Urinary bladder (tissue), 4 donors: Measurements from ENCODE around the gene NEURL2. TPM values are rescaled to one million over a fixed set of nuclear protein-coding genes. Genes with fewer than 3 reads are reported as not detected.

ENCODE experiments used
- DNase-seq: peaks from one replicate; pipeline ENCODE4 v3.0.0-alpha.2; 2015; ENCODE audit errors: extremely low spot score
- H3K27ac ChIP-seq: one replicate; pipeline ENCODE4 v1.5.1; 2013; ENCODE audit warnings: low read depth, mild to moderate bottlenecking, moderate library complexity
- H3K36me3 ChIP-seq: one replicate; pipeline ENCODE4 v1.6.1; 2013; ENCODE audit warnings: mild to moderate bottlenecking, moderate library complexity; ENCODE audit not compliant: insufficient read depth
- H3K4me1 ChIP-seq: one replicate; pipeline ENCODE4 v1.6.1; 2013; ENCODE audit warnings: mild to moderate bottlenecking, moderate library complexity; ENCODE audit not compliant: insufficient read depth
- H3K4me3 ChIP-seq: one replicate; pipeline ENCODE4 v1.5.1; 2013; ENCODE audit warnings: low read depth, low read length
- WGBS: extraction: QIAGEN DNeasy Blood & Tissue Kit; methylation state at CpG from one replicate; pipeline ENCODE4 v1.1.7; 2013; 5-methylcytosine and 5-hydroxymethylcytosine counted together
- polyA plus RNA-seq: library from polyadenylated mRNA; stranded (reverse); fragments of 200-250 nt; gene quantifications from one replicate; pipeline ENCODE4 v1.2.3, GENCODE V29; 2013
- total RNA-seq: library from RNA; depleted of rRNA; stranded (reverse); fragments of >200 nt; gene quantifications from one replicate; pipeline ENCODE4 v1.2.3, GENCODE V29; 2014
- donor health status: healthy with polysubstance abuse.
- donor health status: healthy.

Gene NEURL2
- total and polyA plus RNA-seq, 2 donors = 4.8 to 11.7 TPM

- H3K4me1 ChIP-seq = no peaks in the 10 kb centered on the region
Observed at GRCh38 chr20:45843506-45843905, 47.5 kb downstream of the NEURL2 start.

DNA sequence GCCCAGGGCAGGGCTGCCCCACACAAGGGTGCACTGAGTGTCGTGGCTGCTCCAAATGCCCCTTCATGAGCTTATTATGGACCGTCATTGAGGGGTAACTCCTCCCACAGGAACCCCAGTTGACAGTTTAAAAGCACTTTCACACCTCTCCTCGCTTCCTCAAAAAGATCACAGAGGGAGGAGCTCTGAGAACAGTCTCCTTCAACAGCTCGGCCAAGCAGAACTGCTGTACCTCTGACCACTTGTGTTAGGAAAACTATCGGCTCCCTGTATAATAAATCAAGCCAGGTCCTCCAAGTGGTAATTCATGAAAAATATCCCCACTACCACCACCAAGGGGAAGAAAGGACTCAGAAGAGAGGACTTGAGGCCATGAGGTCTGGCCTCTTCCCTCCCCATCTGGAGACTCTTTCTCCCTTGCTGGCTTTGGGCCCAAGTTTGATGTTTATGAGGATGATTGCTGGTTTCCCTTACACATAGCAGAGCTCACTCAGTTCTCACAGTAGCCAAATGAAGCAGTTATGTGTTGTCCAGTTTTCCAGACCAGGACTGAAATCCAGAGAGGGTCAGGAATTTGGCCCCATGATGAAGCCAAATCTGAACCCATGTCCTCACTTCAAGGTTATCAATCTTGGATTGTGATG lies 48.7 kb downstream of the NEURL2 start:
- Histone ChIP-seq H3K36me3 (no peaks in the 10 kb centered on the region), H3K4me3 (no peak overlapping the region), H3K27ac (no peak overlapping the region), H3K4me1 (no peaks in the 10 kb centered on the region)
- 37% methylated on average over 5 of the region's 5 CpGs for WGBS
- DNase-seq = no peak

More at GRCh38 chr20:45843506-45843905, 47.5 kb downstream of the NEURL2 start:
- Histone ChIP-seq H3K4me3 (no peak overlapping the region), H3K36me3 (no peaks in the 10 kb centered on the region), H3K27ac (no peak overlapping the region)
- no peak for DNase-seq
- 93% methylated on average over 14 of the region's 14 CpGs for WGBS

DNA sequence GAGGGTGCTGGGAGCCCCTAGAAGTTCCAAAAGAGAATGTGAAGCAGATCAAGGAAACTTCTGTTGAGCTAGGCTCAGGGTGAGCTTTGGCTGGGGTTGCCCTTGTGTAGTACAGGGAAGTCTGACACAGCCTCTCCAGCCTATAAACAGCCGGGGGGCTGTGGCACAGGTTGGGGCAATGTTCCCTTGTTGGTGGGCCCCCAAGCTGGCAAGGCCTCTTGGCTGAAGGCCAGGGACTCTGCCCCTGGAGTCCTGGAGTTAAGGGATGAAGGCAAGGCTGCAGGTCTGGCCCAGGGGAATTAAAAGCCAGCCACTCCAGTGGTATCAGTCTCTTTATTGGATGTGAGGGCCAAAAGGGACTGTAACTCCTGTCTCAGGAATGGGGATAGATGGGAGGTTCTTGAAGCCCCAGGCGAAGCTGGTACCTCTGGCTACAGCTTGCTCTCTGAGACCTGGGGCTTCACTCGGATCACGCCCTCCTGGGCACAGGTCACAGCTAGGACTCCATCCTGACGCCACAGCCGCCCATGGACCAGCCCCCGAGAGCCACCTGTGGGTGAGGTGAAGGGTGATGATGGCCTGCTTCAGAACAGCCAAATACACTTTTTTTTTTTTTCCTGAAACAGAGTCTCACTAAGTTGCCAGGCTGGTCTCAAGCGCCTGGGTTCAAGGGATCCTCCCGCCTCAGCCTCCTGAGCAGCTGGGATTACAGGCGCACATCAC lies 49.4 kb downstream of the NEURL2 start:
- no peaks in the 10 kb centered on the region for H3K36me3 ChIP-seq
- no peak overlapping the region for H3K27ac ChIP-seq
- WGBS = 90% methylated on average over 10 of the region's 10 CpGs
- no peak for DNase-seq
- no peaks in the 10 kb centered on the region for H3K4me1 ChIP-seq
- H3K4me3 ChIP-seq = no peak overlapping the region

DNA sequence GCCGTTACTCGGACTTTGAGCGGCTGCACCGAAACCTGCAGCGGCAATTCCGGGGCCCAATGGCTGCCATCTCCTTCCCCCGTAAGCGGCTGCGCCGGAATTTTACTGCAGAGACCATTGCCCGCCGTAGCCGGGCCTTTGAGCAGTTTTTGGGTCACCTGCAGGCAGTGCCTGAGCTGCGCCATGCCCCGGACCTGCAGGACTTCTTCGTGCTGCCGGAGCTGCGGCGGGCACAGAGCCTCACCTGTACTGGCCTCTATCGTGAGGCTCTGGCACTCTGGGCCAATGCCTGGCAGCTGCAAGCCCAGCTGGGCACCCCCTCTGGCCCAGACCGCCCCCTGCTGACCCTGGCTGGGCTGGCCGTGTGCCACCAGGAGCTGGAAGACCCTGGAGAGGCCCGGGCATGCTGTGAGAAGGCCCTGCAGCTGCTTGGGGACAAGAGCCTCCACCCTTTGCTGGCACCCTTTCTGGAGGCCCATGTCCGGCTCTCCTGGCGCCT lies 50.3 kb downstream of the NEURL2 start:
- DNase-seq = no peak
- WGBS = 89% methylated on average over 25 of the region's 25 CpGs

More for the DNA sequence above, 50.3 kb downstream of the NEURL2 start:
- Histone ChIP-seq H3K27ac (no peak overlapping the region), H3K4me3 (no peak overlapping the region), H3K4me1 (no peaks in the 10 kb centered on the region), H3K36me3 (no peaks in the 10 kb centered on the region)

Other genes with a start within 250 kb of the NEURL2 start
- not detected for gene WFDC11, start 221.0 kb downstream of the NEURL2 start, total RNA-seq
- gene WFDC11, start 221.0 kb downstream of the NEURL2 start, polyA plus RNA-seq = not detected
- 0.37 TPM for gene WFDC13, start 189.2 kb downstream of the NEURL2 start, total RNA-seq
- 0.14 TPM for gene WFDC13, start 189.2 kb downstream of the NEURL2 start, polyA plus RNA-seq
- gene WFDC10B, start 186.2 kb downstream of the NEURL2 start, total RNA-seq = not detected
- 6.9 TPM for gene WFDC10B, start 186.2 kb downstream of the NEURL2 start, polyA plus RNA-seq
- gene SPINT4, start 168.9 kb downstream of the NEURL2 start, total RNA-seq = not detected
- not detected for gene SPINT4, start 168.9 kb downstream of the NEURL2 start, polyA plus RNA-seq
- gene WFDC3, start 99.3 kb downstream of the NEURL2 start, total RNA-seq = 0.90 TPM
- gene WFDC3, start 99.3 kb downstream of the NEURL2 start, polyA plus RNA-seq = 31.5 TPM
- 8.1 TPM for gene DNTTIP1, start 99.3 kb downstream of the NEURL2 start, total RNA-seq
- 67.0 TPM for gene DNTTIP1, start 99.3 kb downstream of the NEURL2 start, polyA plus RNA-seq
- gene UBE2C, start 78.6 kb downstream of the NEURL2 start, total RNA-seq = 15.6 TPM
- 2.2 TPM for gene UBE2C, start 78.6 kb downstream of the NEURL2 start, polyA plus RNA-seq
- 23.2 TPM for gene TNNC2, start 63.9 kb downstream of the NEURL2 start, total RNA-seq
- 4.1 TPM for gene TNNC2, start 63.9 kb downstream of the NEURL2 start, polyA plus RNA-seq
- 33.5 TPM for gene SNX21, start 57.4 kb downstream of the NEURL2 start, total RNA-seq
- 93.2 TPM for gene SNX21, start 57.4 kb downstream of the NEURL2 start, polyA plus RNA-seq
- 13.1 TPM for gene ACOT8, start 33.8 kb downstream of the NEURL2 start, total RNA-seq
- gene ACOT8, start 33.8 kb downstream of the NEURL2 start, polyA plus RNA-seq = 29.5 TPM
- gene ZSWIM3, start 33.6 kb downstream of the NEURL2 start, total RNA-seq = 5.6 TPM
- gene ZSWIM3, start 33.6 kb downstream of the NEURL2 start, polyA plus RNA-seq = 2.7 TPM
- gene ZSWIM1, start 10.0 kb downstream of the NEURL2 start, total RNA-seq = 4.6 TPM
- 6.9 TPM for gene ZSWIM1, start 10.0 kb downstream of the NEURL2 start, polyA plus RNA-seq
- gene SPATA25, start 3.6 kb downstream of the NEURL2 start, total RNA-seq = 1.7 TPM
- 3.8 TPM for gene SPATA25, start 3.6 kb downstream of the NEURL2 start, polyA plus RNA-seq
- gene CTSA, start 127 bp upstream of the NEURL2 start, total RNA-seq = 31.7 TPM
- gene CTSA, start 127 bp upstream of the NEURL2 start, polyA plus RNA-seq = 129 TPM
- gene PLTP, start 20.9 kb upstream of the NEURL2 start, total RNA-seq = 51.5 TPM
- 221 TPM for gene PLTP, start 20.9 kb upstream of the NEURL2 start, polyA plus RNA-seq
- gene PCIF1, start 43.5 kb upstream of the NEURL2 start, total RNA-seq = 11.5 TPM
- gene PCIF1, start 43.5 kb upstream of the NEURL2 start, polyA plus RNA-seq = 44.0 TPM
- gene ZNF335, start 81.0 kb upstream of the NEURL2 start, total RNA-seq = 11.9 TPM
- gene ZNF335, start 81.0 kb upstream of the NEURL2 start, polyA plus RNA-seq = 12.4 TPM
- 1.9 TPM for gene MMP9, start 117.7 kb upstream of the NEURL2 start, total RNA-seq
- gene MMP9, start 117.7 kb upstream of the NEURL2 start, polyA plus RNA-seq = 2.1 TPM
- 0.69 TPM for gene SLC12A5, start 138.0 kb upstream of the NEURL2 start, total RNA-seq
- 1.5 TPM for gene SLC12A5, start 138.0 kb upstream of the NEURL2 start, polyA plus RNA-seq
- 13.2 TPM for gene NCOA5, start 198.8 kb upstream of the NEURL2 start, total RNA-seq
- gene NCOA5, start 198.8 kb upstream of the NEURL2 start, polyA plus RNA-seq = 21.9 TPM
- 3.1 TPM for gene CD40, start 227.1 kb upstream of the NEURL2 start, total RNA-seq
- gene CD40, start 227.1 kb upstream of the NEURL2 start, polyA plus RNA-seq = 21.3 TPM